LoVo (cell line): ENCODE measurements around the gene SLC7A14.

ENCODE experiments used
- DNase-seq: peaks from one replicate; pipeline ENCODE4 v3.0.0-alpha.2; 2016; ENCODE audit warnings: low spot score

The SLC7A14 gene

GRCh38 chr3:170469151-170470062 is 116.5 kb downstream of the SLC7A14 start:
- no peak for DNase-seq

GRCh38 chr3:170467571-170468147 is 118.2 kb downstream of the SLC7A14 start:
- DNase-seq, result no peak

GRCh38 chr3:170467007-170467406 is 118.9 kb downstream of the SLC7A14 start:
- no peak for DNase-seq

- DNase-seq, result peak; percentile 36
Observed at GRCh38 chr3:170465955-170466354, 119.9 kb downstream of the SLC7A14 start.

GRCh38 chr3:170463011-170463410 is 122.9 kb downstream of the SLC7A14 start:
- DNase-seq, result no peak

GRCh38 chr3:170458285-170458684 is 127.6 kb downstream of the SLC7A14 start:
- DNase-seq, result no peak

GRCh38 chr3:170454509-170454908 is 131.4 kb downstream of the SLC7A14 start:
- DNase-seq, result no peak

- DNase-seq, result no peak
Observed at GRCh38 chr3:170450039-170450438, 135.8 kb downstream of the SLC7A14 start.

- no peak for DNase-seq
Observed at GRCh38 chr3:170448584-170448983, 137.3 kb downstream of the SLC7A14 start.

- no peak for DNase-seq
Observed at GRCh38 chr3:170443457-170443856, 142.4 kb downstream of the SLC7A14 start.

GRCh38 chr3:170442947-170443346 is 142.9 kb downstream of the SLC7A14 start:
- DNase-seq, result no peak

GRCh38 chr3:170441412-170441811 is 144.5 kb downstream of the SLC7A14 start:
- no peak for DNase-seq

GRCh38 chr3:170440344-170440743 is 145.5 kb downstream of the SLC7A14 start:
- DNase-seq, result no peak

- no peak for DNase-seq
Observed at GRCh38 chr3:170438836-170439235, 147.0 kb downstream of the SLC7A14 start.

- no peak for DNase-seq
Observed at GRCh38 chr3:170437696-170438407, 148.0 kb downstream of the SLC7A14 start.

GRCh38 chr3:170437176-170437575 is 148.7 kb downstream of the SLC7A14 start:
- no peak for DNase-seq

- no peak for DNase-seq
Observed at GRCh38 chr3:170436697-170437096, 149.2 kb downstream of the SLC7A14 start.

- DNase-seq, result no peak
Observed at GRCh38 chr3:170432416-170432815, 153.5 kb downstream of the SLC7A14 start.

GRCh38 chr3:170431054-170431453 is 154.8 kb downstream of the SLC7A14 start:
- DNase-seq, result no peak

- peak; percentile 46 for DNase-seq
Observed at GRCh38 chr3:170429050-170429449, 156.8 kb downstream of the SLC7A14 start.

- no peak for DNase-seq
Observed at GRCh38 chr3:170428095-170428494, 157.8 kb downstream of the SLC7A14 start.

GRCh38 chr3:170426240-170426797 is 159.6 kb downstream of the SLC7A14 start:
- DNase-seq, result peak; percentile 22
